GM10266 (cell line): ENCODE measurements around the gene SLC16A5.
"Not testable (repeated sequence)": the region's sequence is repeated elsewhere in the genome, so short reads cannot be mapped to it uniquely, and the experiment has no call there.

ENCODE experiments used
- DNase-seq: peaks from one replicate; pipeline ENCODE4 v3.0.0; 2012; ENCODE audit errors: extremely low spot score
- TF ChIP-seq, protein P1 (sequence below): IDR thresholded peaks from 2 replicates; pipeline ENCODE4 v1.5.1; 2012; ENCODE audit warnings: mild to moderate bottlenecking, low read depth; ENCODE audit not compliant: control insufficient read depth, insufficient read depth; ENCODE audit errors: missing control alignments

SLC16A5 gene

DNA sequence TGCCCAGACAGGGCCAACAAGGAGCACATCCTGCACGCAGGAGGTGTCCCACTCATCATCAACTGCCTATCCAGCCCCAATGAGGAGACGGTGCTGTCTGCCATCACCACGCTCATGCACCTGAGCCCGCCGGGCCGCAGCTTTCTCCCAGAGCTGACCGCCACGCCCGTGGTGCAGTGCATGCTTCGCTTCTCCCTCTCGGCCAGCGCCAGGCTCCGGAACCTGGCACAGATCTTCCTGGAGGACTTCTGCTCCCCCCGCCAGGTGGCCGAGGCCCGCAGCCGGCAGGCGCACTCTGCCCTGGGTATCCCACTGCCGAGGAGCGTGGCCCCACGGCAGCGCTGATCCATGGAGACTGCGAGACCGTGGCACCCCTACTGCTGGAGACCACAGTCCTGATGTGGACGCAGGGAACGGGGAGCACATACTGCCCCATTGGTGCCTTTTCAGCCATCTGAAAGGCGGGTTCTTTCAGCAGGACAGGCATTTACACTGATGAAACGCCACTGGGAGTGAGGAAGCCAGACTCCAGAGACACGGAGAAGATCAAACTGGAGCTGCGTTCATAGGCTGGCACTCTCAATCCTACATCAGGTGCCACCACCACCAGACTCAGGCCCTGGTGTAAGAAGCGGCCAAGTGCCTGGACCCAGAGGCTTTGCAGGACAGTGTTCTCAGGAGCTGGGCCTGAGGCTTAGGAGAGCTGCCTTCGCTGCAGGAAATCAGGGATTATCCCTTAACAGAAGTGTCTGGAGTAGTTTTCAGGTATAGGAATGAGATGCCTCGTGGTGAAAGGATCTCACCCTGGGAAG, 41.1 kb downstream of the SLC16A5 start:
- no peak for DNase-seq
- TF ChIP-seq, protein P1, sequence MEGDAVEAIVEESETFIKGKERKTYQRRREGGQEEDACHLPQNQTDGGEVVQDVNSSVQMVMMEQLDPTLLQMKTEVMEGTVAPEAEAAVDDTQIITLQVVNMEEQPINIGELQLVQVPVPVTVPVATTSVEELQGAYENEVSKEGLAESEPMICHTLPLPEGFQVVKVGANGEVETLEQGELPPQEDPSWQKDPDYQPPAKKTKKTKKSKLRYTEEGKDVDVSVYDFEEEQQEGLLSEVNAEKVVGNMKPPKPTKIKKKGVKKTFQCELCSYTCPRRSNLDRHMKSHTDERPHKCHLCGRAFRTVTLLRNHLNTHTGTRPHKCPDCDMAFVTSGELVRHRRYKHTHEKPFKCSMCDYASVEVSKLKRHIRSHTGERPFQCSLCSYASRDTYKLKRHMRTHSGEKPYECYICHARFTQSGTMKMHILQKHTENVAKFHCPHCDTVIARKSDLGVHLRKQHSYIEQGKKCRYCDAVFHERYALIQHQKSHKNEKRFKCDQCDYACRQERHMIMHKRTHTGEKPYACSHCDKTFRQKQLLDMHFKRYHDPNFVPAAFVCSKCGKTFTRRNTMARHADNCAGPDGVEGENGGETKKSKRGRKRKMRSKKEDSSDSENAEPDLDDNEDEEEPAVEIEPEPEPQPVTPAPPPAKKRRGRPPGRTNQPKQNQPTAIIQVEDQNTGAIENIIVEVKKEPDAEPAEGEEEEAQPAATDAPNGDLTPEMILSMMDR = no peak

DNA sequence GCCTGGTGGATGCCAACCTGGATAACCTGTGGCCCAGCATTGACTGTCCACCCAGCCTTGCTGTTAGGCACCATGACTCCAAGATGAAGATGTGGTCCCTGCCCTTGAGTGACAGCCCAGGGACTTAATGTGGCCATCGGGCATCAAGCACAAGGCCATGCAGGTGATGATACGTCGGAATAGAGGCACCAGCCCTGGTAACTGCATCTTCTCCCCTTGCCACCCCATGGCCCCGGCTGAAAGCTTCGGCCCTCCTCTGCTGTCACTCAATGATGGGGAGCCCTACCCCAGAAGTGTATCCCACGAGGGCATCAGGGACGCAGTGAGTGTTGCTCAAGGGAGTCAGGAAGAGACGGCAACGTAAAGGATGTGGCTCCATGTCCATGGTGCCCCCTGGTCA, 41.8 kb downstream of the SLC16A5 start:
- no peak for DNase-seq

DNA sequence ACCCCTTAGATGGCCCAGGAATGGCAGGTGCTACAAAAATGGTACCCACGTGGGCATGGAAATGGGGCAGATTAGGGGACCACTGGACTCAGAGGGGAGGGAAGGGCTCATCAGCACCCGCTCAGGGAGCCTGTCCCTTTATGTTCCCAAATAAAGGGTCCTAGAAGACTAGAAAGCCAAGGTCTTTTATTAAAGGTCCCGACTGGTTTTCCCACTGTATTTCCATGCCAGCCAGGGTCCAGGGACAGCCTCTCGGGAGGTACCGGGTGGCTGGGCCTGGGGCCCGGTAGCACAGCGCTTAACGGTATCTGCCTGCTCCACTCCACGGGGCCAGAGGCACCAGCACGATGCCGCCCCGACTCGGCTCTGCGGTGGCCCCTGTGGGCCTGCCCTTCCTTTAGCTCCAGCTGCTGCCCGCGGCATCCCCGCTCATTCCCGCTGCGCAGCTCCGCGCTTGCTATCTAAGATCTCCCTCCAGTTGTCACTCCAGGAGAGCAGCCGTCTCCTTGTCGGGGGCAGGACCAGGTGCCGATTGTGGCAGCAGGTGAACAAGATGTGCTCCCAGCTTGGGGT, 42.4 kb downstream of the SLC16A5 start:
- TF ChIP-seq, protein P1 = no peak

More for the DNA sequence above, 41.8 kb downstream of the SLC16A5 start:
- TF ChIP-seq, protein P1 = no peak

DNA sequence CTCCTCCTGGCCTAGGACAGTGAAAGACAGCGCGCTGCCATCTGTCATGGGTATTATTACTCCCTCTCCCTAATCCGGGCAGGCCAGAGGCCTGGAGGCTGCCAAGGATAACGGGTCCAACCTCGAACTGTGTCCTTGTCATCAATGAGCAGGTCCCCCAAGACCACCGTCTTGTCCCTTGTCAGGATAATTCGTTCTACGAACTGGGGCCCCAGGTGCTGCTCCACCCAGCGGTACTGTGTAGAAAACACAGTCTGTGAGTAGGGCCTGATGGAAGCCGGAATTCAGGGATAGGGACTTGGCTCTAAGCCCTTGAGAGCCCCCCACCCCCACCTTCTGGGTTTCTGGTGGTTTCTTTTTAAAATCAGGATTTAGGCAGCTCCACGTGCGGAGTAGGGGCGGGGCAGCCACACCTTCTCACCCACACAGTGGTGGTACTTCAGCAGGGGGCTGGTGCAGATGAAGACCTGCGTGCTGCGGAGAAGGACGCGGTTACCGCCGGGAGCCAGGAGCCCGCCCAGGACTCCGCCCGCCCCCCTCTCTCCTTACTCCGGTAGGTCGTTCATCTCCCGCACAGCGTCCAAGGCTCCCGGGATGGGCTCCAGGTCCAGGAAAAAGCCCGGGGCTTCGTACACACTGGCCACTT, 43.0 kb downstream of the SLC16A5 start:
- TF ChIP-seq, protein P1 = peak; percentile 63
- peak; percentile 59 for DNase-seq

More for the DNA sequence above, 42.4 kb downstream of the SLC16A5 start:
- DNase-seq = no peak

DNA sequence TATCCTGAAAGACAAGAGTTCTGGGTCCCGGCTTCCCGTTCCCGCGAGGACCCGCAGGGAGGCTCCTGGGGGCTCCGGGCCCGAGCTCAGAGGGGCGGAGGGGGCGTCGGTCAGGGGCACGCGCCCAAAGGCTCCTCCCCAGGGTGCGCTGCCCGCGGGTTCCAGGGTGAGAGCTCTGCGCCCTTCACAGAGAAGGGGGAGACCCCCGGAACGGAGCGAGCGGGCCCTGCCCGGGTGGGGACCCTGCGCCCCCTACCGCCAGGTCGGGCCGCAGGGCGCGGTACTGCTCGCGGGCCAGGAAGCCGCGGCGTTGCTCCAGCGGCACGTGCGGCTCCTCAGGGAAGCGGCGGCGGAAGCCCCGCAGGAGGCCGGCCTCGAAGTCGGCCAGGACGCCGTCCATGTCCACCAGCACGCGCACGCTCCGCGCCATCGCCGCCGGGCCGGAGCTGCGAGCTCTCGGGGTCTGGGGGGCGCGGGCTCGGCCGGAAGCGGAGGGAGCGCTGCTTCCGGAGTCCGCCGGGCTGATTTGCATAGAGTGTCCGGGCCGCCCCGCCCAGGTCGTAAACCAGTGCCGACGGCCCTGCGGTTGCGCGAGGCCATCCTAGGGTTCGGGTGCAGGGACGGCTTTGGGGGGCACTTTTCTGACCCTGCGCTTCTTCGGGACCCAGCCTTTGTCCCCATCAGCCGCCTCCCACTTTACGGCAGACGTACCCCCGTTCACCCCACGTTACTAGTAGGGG, 43.7 kb downstream of the SLC16A5 start, which contains the start of gene NT5C:
Gene NT5C (minus strand): TSS at position 465 of the 740 bp plus-strand sequence. CDS start 35 bp downstream, at position 430.
- TF ChIP-seq, protein P1 = peak; percentile 89

DNA sequence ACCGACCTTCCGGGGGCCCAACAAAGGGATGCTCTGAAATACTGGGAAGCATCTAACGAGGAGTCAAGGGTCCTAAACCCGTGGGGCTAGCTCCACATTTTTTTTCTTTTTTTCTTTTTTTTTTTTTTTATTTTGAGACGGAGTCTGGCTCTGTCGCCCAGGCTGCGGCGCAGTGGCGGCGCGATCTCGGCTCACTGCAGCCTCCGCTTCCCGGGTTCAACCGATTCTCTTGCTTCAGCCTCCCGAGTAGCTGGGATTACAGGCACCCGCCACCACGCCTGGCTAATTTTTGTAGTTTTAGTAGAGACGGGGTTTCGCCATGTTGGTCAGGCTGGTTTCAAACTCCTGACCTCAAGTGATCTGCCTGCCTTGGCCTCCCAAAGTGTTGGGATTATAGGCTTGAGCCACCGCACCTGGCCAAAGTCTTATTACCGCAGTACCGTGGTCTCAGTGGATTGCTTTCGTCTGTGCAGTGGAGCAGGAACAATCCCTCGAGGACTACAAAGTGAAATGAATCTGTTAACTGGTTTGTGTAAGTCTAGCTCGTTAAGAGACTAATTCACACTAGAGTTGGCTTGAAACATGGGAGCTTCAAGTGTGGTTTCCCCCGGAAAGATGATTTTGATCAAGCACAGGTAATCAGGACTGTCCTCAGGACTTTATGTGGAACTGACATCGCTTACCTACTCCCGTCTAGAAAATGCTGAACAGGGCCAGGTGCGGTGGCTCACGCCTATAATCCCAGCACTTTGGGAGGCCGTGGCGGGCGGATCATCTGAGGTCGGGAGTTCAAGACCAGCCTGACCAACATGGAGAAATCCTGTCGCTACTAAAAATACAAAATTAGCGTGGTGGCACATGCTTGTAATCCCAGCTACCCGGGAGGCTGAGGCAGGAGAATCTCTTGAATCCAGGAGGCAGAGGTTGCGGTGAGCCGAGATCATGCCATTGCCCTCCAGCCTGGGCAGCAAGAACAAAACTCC, 44.6 kb downstream of the SLC16A5 start:
- DNase-seq = not testable (repeated sequence)

More for the DNA sequence above, 43.7 kb downstream of the SLC16A5 start, which contains the start of gene NT5C:
- peak; percentile 92 for DNase-seq
